ENCODE measurements around the gene FZR1.

DNA sequence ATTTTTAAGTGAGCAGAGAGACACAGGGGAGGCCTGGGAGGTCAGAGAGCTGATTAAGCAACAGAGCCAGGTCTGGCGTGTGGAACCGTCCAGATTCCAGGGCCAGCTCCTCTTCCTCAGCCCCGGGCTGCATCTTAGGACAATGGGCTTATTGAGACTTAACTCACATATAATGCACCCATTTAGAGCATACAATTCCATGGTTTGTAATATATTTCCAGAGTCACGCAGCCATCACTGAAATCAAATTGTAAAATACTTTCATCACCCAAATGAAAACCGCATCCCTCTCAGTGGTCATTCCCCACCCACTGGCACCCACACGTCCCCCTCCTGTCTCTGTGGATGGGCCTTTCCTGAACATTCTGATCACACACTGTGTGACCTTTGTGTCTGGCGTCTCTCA lies 64.5 kb downstream of the FZR1 start:
- TF ChIP-seq EZH2 (IDR thresholded peaks at IDR 0.05; ENCODE audit: borderline replicate concordance, low read depth, low read length, severe bottlenecking): no peak
- TF ChIP-seq, protein P1, sequence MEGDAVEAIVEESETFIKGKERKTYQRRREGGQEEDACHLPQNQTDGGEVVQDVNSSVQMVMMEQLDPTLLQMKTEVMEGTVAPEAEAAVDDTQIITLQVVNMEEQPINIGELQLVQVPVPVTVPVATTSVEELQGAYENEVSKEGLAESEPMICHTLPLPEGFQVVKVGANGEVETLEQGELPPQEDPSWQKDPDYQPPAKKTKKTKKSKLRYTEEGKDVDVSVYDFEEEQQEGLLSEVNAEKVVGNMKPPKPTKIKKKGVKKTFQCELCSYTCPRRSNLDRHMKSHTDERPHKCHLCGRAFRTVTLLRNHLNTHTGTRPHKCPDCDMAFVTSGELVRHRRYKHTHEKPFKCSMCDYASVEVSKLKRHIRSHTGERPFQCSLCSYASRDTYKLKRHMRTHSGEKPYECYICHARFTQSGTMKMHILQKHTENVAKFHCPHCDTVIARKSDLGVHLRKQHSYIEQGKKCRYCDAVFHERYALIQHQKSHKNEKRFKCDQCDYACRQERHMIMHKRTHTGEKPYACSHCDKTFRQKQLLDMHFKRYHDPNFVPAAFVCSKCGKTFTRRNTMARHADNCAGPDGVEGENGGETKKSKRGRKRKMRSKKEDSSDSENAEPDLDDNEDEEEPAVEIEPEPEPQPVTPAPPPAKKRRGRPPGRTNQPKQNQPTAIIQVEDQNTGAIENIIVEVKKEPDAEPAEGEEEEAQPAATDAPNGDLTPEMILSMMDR (IDR thresholded peaks at IDR 0.05; ENCODE audit: borderline replicate concordance, extremely low read depth, low read length, poor library complexity, severe bottlenecking): no peak

Data from DND-41 (cell line).